ENCODE data around the gene CCNQ.
A peak's percentile ranks its signal among the peaks of the same experiment; 100 is the strongest.
"Not testable (repeated sequence)": the region's sequence is repeated elsewhere in the genome, so short reads cannot be mapped to it uniquely, and the experiment has no call there.

The CCNQ gene

DNA sequence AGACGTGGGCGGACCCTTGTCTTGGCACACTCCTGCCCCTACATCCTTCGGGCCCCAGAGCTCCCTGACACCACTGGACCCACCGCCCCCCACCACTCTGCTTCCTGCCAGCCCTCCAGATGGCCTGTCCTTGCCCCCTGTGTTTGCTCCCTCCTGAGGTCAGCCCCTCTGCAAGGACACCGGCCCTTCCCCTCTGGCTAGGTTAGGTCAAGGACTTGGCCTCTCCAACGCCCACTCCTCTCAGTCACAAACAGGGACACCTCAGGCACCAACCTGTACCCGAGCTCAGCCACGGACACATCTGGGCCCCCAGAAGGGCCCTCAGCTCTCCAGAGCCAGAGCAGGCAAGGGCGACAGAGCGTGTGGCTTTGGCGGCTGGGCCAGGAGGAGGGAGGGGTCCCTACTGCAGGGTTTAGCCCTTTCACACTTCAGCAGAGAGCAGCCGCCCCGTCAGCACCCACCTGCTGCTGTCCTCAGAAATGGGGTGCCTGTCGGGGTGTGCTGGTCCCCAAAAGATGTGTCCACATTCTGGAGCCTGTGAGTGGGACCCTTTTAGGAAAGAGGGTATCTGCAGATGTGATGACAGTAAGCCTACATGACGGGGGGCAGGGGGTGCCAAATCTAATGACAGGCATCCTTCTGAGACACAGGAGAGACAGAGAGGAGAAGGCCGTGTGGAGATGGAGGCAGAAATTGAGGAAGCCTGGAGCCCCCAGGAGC lies 24.5 kb upstream of the CCNQ start:
- no peak for DNase-seq (ENCODE audit: low read depth)

DNA sequence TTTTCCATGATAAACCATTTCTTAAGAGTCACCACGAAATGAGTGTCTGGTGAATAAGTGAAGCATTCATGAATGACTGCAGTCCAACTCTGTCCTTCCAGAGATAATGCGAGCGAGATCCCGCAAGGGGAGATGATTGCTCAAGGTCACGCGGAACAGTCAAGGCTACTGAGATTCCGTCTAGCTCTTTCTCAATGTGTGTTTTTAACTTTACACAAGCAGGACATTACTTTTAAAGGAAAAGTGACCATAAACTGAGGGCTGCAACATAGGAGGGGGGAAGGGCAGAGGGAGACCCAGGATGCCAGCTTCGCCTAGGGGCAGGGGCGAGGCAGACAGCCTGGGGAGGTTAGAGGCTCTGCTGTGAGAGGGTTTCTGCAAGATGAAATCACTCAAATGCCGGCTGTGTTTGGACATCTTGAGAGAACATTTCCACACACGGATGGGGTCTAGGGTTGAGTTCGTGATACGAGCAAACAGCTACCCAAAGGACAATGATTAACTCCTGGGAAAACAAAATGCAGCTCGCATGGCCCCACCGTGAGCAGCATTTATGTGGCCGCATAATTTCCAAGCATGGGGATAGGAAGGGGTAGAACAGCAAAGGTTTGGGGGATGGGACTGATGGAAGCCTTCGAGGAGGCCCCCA lies 23.8 kb upstream of the CCNQ start:
- no peak for DNase-seq (ENCODE audit: low read depth)

DNA sequence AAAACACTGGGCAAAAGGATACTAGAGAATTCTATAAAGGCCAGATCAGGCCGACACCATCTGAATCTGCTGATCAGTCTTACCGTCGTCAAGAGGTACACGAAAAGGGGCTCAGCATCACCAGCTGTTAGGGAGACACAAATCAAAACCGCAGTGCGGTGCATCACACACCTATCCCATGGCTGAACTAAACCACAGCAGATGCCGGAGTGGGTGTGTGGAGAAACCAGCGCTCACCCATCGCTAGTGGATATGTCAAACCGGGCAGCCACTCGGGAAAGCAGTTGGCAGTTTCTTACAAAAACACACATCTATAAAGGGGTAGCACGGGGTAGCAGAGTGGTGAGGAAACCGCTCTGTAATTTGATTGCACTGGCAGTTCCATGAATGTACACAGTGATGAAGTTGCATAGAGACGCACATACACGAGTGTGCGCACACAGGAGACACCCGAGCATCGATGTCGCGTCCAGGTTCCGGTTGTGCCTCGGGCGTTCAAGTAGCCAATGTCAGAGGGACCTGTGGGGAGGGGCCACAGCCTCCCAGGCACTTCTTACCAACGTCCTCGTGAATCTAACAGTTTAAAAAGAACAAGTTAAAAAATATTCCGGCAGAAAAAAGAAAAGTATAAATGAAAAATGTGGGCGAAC lies 23.1 kb upstream of the CCNQ start:
- no peak for DNase-seq (ENCODE audit: low read depth)

DNA sequence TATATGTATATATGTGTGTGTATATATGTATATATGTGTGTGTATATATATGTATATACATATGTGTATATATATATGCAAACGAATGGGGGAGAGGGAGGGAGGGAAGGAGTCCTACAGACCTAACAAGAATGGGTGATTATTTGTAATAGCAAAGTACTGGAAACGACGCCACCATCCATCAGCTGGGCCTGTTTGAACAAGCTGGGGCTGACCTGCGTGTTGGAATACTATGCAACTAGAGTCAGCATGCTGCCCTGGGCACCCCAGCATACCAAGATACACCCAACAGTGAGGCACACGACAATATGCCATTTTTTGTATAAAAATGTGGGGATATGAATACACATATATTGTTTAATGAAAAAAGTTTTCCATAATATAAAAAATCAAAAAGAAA lies 21.6 kb upstream of the CCNQ start:
- no peak for DNase-seq (ENCODE audit: low read depth)

DNA sequence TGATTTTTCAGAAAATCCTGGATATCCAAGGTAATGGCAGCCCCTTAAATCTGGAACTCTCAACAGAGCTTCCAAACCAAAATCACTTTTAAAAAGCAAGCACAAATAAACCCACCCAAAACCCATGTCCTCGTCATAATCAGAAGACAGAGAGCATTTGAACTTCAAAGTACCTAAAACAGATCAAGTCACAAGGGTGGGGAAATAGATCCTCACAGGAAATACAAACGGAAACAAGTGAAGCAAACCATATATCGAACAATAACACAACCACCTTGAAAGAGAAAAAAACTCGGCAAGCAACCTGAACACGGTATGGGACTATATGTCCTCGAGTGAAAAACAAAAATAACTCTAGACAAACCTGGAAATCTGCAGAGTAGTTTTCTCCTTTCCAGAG lies 15.9 kb upstream of the CCNQ start:
- DNase-seq (ENCODE audit: low read depth): no peak

DNA sequence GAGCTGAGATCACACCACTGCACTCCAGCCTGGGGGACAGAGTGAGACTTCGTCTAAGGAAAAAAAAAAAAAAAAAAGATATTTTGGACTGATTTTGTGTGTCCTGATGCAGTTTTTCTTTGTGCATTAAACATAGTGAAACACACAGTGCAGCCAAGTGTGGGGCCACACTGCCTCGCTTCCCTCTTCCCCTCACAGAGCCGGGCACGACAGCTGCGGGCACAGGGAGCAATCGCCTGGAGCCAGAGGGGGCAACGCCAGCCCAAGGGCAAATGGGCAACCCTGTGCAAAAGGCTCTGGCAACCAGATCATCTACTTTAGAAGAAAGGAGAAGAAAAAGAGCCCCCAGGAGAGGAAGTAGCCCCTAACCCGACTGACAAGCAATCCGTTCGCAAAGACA lies 13.5 kb upstream of the CCNQ start:
- DNase-seq (ENCODE audit: low read depth): no peak

DNA sequence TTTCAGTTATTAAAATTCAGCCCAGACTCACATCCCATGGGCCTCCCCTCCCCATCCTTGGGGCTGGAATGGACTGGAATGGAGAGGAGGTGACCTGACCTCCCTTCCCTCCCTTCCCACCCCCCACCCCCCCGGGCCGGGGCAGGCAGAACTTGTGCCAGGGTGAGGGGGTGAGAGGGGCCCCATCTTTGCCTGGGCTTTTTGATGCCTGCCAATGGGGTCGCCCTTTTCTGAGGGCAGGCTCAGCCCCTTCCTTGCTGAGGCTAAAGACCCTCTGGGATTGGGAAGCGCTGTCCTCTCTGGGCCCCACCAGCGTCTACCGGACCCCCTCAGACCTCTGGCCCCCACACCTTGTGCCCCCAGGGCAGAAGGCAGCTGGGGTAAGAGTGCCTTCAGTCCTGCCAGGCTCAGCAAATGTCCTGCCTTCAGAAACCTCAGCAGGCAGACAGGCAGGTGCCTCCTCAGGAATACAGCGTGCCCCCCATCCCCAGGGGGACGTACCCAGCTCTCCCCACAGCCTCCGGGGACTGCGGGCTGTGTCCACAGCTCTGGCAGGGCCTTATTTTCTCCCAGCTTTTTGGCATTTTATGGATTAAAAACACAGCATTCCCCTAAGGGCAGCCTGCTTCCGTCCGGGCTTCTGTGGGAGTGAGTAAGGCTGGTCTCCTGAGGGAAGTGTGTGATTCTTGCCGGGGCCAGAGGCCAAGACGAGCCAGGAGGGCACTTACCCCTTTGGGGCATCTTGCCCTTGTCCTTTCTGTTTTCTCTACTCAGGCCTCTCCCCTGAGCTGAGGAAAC lies 12.6 kb upstream of the CCNQ start:
- DNase-seq (ENCODE audit: low read depth): no peak

DNA sequence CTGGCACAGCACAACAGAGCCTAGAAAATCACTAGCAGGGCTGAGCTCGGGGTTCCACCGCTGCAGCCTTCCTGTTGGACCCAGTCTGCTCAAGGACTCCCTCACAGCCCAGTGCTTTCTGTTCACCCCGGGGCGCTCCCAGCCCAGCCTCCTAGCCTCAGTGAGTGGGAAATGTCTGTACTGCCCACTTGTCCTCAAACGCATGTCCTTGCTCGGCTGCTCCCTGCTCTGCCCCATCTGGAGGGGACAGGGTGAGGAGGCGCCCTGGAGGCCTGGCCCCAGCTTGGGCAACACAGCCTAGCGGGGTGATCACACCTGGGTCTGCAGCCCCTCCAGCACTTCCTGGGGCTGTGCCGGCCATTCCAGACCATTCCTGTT lies 11.9 kb upstream of the CCNQ start:
- no peak for DNase-seq (ENCODE audit: low read depth)

DNA sequence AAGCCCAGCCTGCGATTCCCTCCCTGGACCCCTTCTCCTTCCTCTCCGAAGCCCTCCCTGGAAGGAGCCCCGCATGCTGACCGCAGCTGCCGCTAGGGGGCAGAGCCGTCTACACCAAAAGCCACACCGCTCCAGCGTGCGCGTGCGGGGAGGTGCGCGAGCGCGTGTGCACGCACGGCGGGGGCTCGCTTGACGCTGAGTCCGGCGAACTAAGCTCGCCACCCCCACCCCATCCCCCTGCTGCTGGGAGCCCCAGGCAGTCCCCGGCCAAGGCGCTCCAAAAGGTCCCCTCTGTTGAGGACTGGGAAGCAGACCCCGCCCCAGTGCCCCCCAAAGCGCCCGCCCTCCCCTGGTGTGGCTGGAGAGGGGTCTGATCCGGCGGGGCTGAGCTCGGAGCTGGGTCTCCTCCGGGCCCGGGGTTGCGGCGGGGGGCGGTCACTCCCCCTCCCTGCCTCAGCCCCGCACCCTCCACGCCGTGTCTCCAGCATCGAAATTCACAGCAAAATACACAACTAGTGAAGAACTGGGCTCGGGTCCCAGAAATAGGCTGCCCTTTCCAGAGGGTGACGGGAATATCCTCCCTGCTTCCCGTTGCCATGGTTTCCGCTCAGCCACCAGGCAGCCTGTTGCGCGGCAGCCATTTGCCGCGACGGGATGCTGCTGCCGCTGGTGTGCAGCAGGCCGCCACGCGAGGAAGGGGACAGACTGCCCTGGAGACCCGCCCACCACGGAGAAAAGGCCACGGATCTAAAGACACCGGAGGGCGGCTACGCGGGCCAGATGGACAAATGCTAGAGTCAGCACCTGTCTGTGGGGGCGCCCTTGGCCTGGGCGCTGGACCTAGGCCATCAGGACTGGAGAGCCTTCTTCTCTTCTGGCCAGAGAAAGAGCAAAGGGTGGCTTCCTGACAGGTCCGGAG lies 11.2 kb upstream of the CCNQ start:
- DNase-seq (ENCODE audit: low read depth): no peak

DNA sequence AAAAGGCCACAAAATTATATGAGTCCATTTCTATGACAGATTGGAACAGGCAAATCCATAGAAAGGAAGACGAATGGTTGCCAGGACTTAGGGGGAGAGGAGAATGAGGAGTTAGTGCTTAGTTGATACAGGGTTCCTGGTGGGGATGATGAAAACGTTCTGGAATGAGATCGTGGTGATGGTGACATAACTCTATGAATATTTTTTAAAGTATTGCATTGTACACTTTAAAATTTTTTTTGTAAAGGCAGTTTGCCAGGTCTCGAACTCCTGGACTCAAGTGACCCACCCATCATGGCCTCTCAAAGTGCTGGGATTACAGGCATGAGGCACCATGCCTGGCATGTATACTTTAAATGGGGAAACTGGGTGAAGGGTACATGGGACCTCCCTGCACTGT lies 9.9 kb upstream of the CCNQ start:
- DNase-seq (ENCODE audit: low read depth): no peak

DNA sequence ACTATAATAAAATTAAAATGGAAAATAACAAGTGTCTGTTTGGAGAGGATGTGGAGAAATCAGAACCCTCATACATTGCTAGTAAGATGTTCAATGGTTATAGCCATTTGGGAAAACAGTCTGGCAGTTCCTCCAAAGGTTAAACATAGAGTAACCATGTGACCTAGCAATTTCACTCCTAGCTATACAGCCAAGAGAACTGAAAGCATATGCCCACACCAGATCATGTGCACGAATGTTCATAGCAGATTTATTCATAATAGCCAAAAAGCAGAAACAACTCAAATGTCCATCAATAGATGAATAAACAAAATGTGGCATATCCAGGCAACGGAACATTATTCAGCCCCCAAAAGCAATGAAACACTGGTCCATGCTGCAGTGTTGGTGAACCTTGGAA lies 9.4 kb upstream of the CCNQ start:
- no peak for DNase-seq (ENCODE audit: low read depth)

DNA sequence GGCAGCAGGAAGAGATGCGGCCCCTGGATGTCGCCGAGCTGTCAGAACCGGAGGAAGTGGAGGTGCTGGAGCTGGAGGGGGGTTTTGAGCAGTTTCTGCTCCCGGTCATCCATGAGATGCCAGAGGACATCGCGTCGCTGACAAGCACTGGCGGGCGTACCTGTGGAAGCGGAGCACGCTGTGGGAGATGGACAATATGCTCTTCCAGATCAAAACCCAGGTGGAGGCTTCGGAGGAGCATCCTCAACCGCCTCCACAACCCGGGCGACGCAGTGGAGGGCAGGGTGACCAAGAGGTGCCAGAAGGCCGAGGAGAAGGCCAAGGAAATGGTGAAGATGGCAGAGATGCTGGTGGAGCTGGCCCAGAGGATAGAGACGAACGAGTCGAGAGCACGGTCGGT lies 7.6 kb upstream of the CCNQ start:
- DNase-seq (ENCODE audit: low read depth): no peak

DNA sequence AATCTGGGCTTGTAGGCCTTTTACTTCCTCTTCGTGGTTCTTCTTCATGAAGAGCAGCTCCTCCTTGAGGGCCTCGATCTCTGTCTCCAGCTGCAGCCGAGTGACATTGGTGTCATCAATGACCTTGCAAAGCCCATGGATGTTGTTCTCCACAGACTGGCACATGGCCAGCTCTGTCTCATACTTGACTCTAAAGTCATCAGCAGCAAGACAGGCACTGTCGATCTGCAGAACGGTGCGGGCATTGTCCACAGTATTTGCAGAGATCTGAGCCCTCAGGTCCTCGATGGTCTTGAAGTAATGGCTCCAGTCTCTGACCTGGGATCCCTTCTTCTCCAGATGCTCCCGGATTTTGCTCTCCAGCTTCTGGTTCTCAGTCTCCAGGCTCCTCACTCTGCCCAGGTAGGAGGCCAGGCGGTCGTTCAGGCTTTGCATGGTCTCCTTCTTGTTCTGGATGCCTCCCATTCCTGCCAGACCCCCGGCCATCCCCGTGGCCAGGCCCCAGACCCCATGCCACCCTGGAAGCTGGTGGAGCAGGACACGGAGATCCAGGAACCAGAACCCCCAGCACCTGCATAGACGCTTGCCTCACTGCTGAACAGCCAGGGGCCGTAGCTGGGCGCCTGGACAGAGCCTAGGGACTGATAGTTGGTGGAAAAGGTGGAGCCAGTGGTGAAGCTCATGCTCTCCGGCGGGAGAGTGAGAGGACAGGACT lies 5.9 kb upstream of the CCNQ start:
- not testable (repeated sequence) for DNase-seq (ENCODE audit: low read depth)

DNA sequence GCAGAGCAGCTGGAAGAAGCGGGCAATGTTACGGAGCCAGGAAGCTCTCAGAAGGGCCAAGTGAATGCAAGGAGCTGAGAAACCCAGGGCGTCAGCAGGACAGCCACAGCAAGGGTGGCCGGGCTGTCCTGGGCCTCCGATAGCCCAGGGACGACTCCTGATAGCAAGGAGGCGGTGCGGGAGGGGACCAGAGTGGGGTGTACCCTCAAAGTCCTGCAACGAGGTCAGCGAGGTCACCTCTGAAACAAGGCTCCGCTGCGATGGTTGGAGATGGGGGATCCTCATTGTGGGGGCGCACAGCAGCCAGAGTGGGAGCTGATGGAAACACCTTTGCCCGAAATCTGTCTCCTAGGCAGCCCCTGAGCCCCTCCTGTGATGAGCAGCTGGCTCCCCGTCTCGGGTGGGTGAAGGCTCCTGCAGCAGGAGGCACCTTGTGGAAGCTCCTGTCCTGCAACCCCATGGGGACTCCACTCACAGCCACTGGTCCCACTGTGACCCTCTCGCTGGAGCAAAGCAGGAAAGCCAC lies 4.3 kb upstream of the CCNQ start:
- no peak for DNase-seq (ENCODE audit: low read depth)

DNA sequence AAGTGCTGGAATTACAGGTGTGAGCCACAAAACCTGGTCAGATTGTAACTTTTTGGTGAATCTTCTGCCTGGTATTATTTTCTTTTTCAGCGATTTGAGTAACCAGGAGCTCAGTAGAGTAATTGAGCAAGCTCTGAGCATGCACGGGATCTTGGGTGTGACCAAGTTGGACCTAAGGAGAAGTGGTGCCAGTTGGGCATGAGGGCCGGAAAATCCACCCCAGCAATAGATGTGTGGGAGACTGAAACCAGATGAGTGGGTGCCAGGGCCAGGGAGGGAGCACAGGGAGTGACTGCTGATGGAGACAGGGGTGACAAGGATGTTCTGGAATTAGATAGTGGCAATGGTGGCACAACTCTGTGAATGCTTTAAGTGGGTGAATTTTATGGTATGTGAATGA lies 3.7 kb upstream of the CCNQ start:
- no peak for DNase-seq (ENCODE audit: low read depth)

DNA sequence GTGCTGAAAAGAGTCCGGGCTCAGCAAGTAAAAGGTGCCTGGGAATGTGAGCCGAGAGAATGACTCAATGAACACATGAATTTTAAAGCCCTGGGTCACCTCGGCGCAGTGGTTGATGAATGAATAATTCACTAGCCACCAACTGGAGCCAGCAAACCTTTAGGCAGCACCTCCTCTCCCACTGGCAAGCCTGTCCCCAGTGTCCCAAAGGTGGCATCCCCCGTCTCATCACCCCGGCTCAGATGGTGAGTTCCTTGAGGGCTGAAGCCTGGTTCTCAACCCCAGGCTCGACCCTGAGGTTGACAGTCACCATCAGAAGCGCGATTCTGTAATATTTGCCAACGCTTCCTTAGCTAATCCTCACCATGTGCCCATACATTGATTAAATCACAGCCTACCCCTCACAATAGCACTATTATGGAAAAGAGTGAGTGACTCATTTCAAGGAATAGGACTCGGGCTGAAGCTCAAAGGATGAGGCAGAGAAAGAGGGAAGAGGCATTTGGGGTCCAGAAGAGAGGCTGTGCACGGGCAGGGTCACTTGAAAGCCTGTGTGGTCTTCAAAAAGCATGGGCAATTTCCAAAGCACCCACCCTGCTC lies 2.7 kb upstream of the CCNQ start:
- DNase-seq (ENCODE audit: low read depth): no peak

DNA sequence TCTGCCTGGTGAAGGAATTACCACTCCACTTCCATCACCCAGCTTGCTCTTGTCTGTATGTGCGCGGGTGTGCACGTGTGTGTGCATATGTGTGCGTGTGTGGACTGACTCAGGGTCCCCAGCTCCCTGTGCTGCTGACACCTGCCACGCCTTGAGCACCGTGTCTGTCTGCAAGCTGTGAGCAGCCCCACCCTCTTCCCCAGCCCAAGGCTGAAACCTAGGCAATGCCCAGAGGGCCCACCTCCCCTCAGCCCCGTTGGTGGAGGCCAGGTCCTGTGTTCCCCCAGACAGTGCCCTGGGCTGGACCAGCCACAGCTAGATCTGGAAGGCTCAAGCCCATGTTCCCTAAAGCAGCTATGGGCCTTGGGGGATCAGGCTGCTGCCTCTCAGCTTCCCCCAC lies 2.0 kb upstream of the CCNQ start:
- DNase-seq (ENCODE audit: low read depth): no peak

DNA sequence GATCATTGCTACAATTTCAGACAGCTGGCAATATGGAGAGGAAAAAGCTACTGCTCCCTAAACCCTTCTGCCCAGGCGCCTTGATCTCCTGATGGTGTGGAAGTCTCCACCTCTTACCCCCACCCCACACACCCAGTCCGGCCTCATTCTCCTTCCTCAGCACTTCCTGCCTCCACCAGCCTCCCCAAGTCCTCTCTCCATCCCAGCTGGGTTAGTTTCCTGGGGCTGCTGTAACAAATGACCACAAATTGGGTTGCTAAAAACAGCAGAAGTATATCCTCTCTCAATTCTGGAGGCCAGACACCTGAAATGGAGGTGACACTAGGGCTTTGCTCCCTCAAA lies 1.1 kb upstream of the CCNQ start:
- no peak for DNase-seq (ENCODE audit: low read depth)

DNA sequence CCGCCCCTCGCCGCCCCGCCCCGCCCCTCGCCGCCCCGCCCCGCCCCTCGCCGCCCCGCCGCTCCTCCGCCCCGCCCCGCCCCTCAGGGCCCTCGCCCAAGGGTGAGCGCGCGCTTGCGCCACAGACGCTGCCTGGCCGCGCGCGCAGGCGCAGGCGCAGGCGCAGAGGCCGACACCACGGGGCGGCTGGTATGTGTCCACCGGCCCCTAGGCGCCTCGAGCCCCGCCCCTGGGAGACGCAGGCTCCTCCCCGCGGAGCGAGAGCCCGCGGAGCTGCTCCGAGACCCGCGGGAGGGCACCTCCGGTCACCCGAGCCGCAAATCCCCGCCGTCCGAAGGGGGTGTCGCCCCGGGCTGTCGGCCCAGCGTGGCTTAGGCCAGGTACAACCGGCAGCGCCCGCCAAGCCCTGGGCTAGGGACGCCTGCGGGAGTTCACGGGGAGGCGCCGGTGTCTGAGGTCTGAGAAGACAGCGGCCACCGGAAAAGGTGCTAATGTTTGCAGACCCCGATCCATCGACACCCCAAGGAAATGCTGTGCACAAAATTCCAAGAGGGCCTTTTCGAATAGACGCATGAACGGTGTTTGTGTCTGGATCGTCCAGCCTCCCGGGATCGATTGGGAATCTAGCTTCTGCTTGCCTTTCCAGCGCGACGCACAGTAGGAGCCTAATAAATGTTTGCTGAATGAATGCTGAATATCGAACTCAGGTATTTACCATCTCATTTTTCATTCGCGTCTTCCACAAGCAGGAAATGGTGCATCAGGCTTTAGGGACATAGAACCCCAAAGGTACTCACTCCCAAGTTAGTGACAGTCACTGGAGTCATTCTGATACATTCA lies 473 bp upstream of the CCNQ start:
- peak; percentile 32 for DNase-seq (ENCODE audit: low read depth)

Measured in GM04503 (cell line).